RWPE1 (cell line): ENCODE results near the gene EBF4.
"Not testable (repeated sequence)": the region's sequence is repeated elsewhere in the genome, so short reads cannot be mapped to it uniquely, and the experiment has no call there.

Experiments used
- CTCF ChIA-PET: fragments of 350-600 bp; sonication (Branson Sonifier 250); formaldehyde crosslinking; extraction: SDS; loops from one replicate; lab custom pipeline; 2021; lab: Yijun Ruan, JAX
- POLR2A ChIA-PET: fragments of 400-600 bp; formaldehyde crosslinking; extraction: SDS; loops from one replicate; lab custom pipeline; 2020; ENCODE audit warnings: antibody characterized with exemption; ENCODE audit not compliant: low non-redundant PET; lab: Yijun Ruan, JAX
- DNase-seq: peaks from one replicate; pipeline ENCODE4 v3.0.0; 2012; ENCODE audit warnings: low spot score
- H3K27ac ChIP-seq: fragments of 450-650 bp; 2 replicates; pipeline ENCODE4 v1.5.1; 2017
- TF ChIP-seq, protein P1 (sequence below): fragments of 450-650 bp; conservative IDR thresholded peaks from 2 replicates; pipeline ENCODE4 v1.5.1; 2017; ENCODE audit warnings: low read depth, mild to moderate bottlenecking

Gene EBF4

GRCh38 chr20:2760952-2761305 lies 68.3 kb downstream of the EBF4 start:
- TF ChIP-seq, protein P1, sequence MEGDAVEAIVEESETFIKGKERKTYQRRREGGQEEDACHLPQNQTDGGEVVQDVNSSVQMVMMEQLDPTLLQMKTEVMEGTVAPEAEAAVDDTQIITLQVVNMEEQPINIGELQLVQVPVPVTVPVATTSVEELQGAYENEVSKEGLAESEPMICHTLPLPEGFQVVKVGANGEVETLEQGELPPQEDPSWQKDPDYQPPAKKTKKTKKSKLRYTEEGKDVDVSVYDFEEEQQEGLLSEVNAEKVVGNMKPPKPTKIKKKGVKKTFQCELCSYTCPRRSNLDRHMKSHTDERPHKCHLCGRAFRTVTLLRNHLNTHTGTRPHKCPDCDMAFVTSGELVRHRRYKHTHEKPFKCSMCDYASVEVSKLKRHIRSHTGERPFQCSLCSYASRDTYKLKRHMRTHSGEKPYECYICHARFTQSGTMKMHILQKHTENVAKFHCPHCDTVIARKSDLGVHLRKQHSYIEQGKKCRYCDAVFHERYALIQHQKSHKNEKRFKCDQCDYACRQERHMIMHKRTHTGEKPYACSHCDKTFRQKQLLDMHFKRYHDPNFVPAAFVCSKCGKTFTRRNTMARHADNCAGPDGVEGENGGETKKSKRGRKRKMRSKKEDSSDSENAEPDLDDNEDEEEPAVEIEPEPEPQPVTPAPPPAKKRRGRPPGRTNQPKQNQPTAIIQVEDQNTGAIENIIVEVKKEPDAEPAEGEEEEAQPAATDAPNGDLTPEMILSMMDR = no peak
- POLR2A ChIA-PET = no interaction called here
- CTCF ChIA-PET = interaction anchor here (1.5 kb wide), 1 partner anchor 8 kb away, joined by 5 read pairs; no protein-coding TSS in a partner anchor
- no peak for DNase-seq
- H3K27ac ChIP-seq = no peak overlapping the region

- ChIA-PET POLR2A (no interaction called here), CTCF (interaction anchor here (0.5 to 1.5 kb wide), 2 partner anchors 9 to 219 kb away, joined by 3 to 5 read pairs; no protein-coding TSS in a partner anchor)
- no peak for DNase-seq
- no peak overlapping the region for H3K27ac ChIP-seq
- TF ChIP-seq, protein P1 = no peak
These were observed 69.3 kb downstream of the EBF4 start for GRCh38 chr20:2761885-2762284.

- POLR2A ChIA-PET = no interaction called here
- TF ChIP-seq, protein P1 = no peak
- no peak for DNase-seq
- no peak overlapping the region for H3K27ac ChIP-seq
- CTCF ChIA-PET = interaction anchor here (1.5 kb wide), 1 partner anchor 9 kb away, joined by 5 read pairs; no protein-coding TSS in a partner anchor
These were observed 70.1 kb downstream of the EBF4 start for GRCh38 chr20:2762578-2763131.

- no peak overlapping the region for H3K27ac ChIP-seq
- ChIA-PET POLR2A (no interaction called here), CTCF (no interaction called here)
- TF ChIP-seq, protein P1 = no peak
- DNase-seq = no peak
These were observed 70.6 kb downstream of the EBF4 start for GRCh38 chr20:2763186-2763585.

- ChIA-PET POLR2A (no interaction called here), CTCF (interaction anchor here (0.5 to 2.7 kb wide), 2 partner anchors 15 to 491 kb away, joined by 3 to 19 read pairs; no protein-coding TSS in a partner anchor)
- TF ChIP-seq, protein P1 = no peak
- H3K27ac ChIP-seq = peak overlapping the region; percentile 64
- DNase-seq = peak; percentile 82
These were observed 75.4 kb downstream of the EBF4 start for GRCh38 chr20:2767768-2768631.

DNA sequence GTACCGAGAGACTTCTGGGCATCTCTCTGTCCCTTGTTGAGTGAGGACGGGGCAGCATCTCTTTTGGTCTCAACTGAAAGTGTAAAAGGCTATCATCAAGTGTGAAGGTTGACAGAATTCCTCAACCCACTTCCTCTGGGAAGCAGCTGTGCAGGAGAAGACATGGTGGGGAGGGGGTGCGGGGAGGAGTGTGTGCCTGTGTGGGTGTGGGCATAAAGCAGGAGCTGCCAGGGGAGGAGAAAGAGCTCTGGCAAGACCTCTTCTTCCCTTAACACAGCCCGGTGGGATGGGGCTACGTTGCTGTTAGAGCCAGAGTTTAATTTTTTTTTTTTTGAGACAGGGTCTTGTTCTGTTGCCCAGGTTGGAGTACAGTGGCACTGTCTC lies 76.0 kb downstream of the EBF4 start:
- peak overlapping the region; percentile 64 for H3K27ac ChIP-seq
- TF ChIP-seq, protein P1 = no peak
- no peak for DNase-seq
- POLR2A ChIA-PET = no interaction called here
- CTCF ChIA-PET = interaction anchor here (2.7 kb wide), 1 partner anchor 16 kb away, joined by 19 read pairs; no protein-coding TSS in a partner anchor

- CTCF ChIA-PET = not testable (repeated sequence)
These were observed 77.5 kb downstream of the EBF4 start for GRCh38 chr20:2770091-2770490.

More at GRCh38 chr20:2770091-2770490, 77.5 kb downstream of the EBF4 start:
- H3K27ac ChIP-seq, POLR2A ChIA-PET, DNase-seq: not testable (repeated sequence)
